HL-60 (cell line): ENCODE data around the gene ABCC1.
"Not testable (repeated sequence)": the region's sequence is repeated elsewhere in the genome, so short reads cannot be mapped to it uniquely, and the experiment has no call there.

ENCODE experiments used
- CTCF ChIP-seq: IDR thresholded peaks from one replicate; pipeline ENCODE4 v1.5.1; 2011; ENCODE audit warnings: low read length, control low read depth, inconsistent platforms; ENCODE audit not compliant: insufficient read depth
- GABPA ChIP-seq: IDR thresholded peaks from 2 replicates; pipeline ENCODE4 v1.6.1; 2012; ENCODE audit warnings: low read depth
- POLR2AphosphoS5 ChIP-seq: IDR thresholded peaks from 2 replicates; pipeline ENCODE4 v1.6.1; 2012; ENCODE audit warnings: low read depth
- REST ChIP-seq: IDR thresholded peaks from 2 replicates; pipeline ENCODE4 v1.6.1; 2012; ENCODE audit warnings: low read depth; ENCODE audit not compliant: insufficient replicate concordance

- not testable (repeated sequence) for TF ChIP-seq CTCF, REST, GABPA, POLR2AphosphoS5
These were observed 31.1 kb upstream of the ABCC1 start for GRCh38 chr16:15918314-15918713.
